Endothelial cell (in vitro differentiated cells): ENCODE measurements around the gene PPP2R2B. TPM values are rescaled to one million over a fixed set of nuclear protein-coding genes. Genes with fewer than 3 reads are reported as not detected.

ENCODE experiments used
- DNase-seq: peaks from one replicate; pipeline ENCODE4 v3.0.0; 2021; ENCODE audit warnings: low spot score
- H3K27ac Mint-ChIP-seq: one replicate; pipeline ENCODE4 v1.8.0; 2021; ENCODE audit warnings: mixed read lengths, inconsistent platforms; ENCODE audit not compliant: unreplicated experiment
- H3K27me3 Mint-ChIP-seq: one replicate; pipeline ENCODE4 v1.8.0; 2021; ENCODE audit warnings: mild to moderate bottlenecking, moderate library complexity, mixed read lengths, inconsistent platforms; ENCODE audit not compliant: unreplicated experiment
- H3K36me3 Mint-ChIP-seq: one replicate; pipeline ENCODE4 v1.8.0; 2021; ENCODE audit warnings: mild to moderate bottlenecking, low read depth, mixed read lengths, inconsistent platforms; ENCODE audit not compliant: unreplicated experiment
- H3K4me1 Mint-ChIP-seq: one replicate; pipeline ENCODE4 v1.8.0; 2021; ENCODE audit warnings: mild to moderate bottlenecking, mixed read lengths, inconsistent platforms; ENCODE audit not compliant: unreplicated experiment
- H3K4me3 Mint-ChIP-seq: one replicate; pipeline ENCODE4 v1.8.0; 2021; ENCODE audit warnings: mild to moderate bottlenecking, mixed read lengths, inconsistent platforms; ENCODE audit not compliant: unreplicated experiment
- H3K9me3 Mint-ChIP-seq: one replicate; pipeline ENCODE4 v1.8.0; 2021; ENCODE audit warnings: mixed read lengths, inconsistent platforms; ENCODE audit not compliant: unreplicated experiment
- CTCF ChIP-seq: fragments of 200-600 bp; sonication (generic); IDR thresholded peaks from one replicate; pipeline ENCODE4 v1.5.0; 2021; ENCODE audit warnings: antibody characterized with exemption; ENCODE audit not compliant: unreplicated experiment
- total RNA-seq: library from RNA; stranded (reverse); fragmentation: NEBNext Ultra II Directional; extraction: Animal tissue kit (Norgen Biotek cat#: 25700); gene quantifications from one replicate; pipeline ENCODE4 v1.2.1, GENCODE V29; 2021; ENCODE audit not compliant: unreplicated experiment

The PPP2R2B gene
- total RNA-seq, 1 donor from 2014 or later: 0.59 TPM

DNA sequence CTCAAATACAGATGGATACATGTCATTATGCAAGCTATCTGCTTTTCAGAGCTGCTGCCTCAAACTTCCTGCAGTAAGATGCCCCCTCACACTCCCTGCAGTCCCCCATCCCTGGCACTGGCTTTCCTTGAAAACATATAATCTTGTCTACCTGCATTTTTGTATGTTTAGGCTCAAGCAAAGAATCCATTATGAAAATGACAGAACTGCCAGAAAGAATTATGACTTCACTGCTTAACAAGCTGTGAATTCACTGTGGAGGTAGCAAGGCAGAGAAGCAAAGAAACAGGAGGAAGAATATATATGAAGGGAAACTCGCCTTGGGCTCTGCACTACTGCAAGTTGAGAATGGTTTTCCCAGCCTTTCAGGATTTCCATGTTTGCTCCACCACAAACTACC, 39.4 kb upstream of the PPP2R2B start:
- no peak overlapping the region for H3K27ac Mint-ChIP-seq
- H3K4me1 Mint-ChIP-seq: peaks cover 2% of the 10 kb centered on the region
- TF ChIP-seq CTCF: no peak
- no peak overlapping the region for H3K4me3 Mint-ChIP-seq
- no peaks in the 10 kb centered on the region for H3K36me3 Mint-ChIP-seq
- no peaks in the 10 kb centered on the region for H3K27me3 Mint-ChIP-seq
- no peaks in the 10 kb centered on the region for H3K9me3 Mint-ChIP-seq
- DNase-seq: no peak

GRCh38 chr5:146912874-146913273, 34.3 kb upstream of the PPP2R2B start:
- Mint-ChIP-seq H3K36me3 (no peaks in the 10 kb centered on the region), H3K27me3 (no peaks in the 10 kb centered on the region), H3K4me1 (no peaks in the 10 kb centered on the region), H3K9me3 (no peaks in the 10 kb centered on the region), H3K27ac (no peak overlapping the region), H3K4me3 (no peak overlapping the region)
- no peak for DNase-seq
- no peak for TF ChIP-seq CTCF

- H3K27me3 Mint-ChIP-seq: no peaks in the 10 kb centered on the region
- H3K36me3 Mint-ChIP-seq: no peaks in the 10 kb centered on the region
- no peak overlapping the region for H3K4me3 Mint-ChIP-seq
- no peak for DNase-seq
- no peak overlapping the region for H3K27ac Mint-ChIP-seq
- no peaks in the 10 kb centered on the region for H3K9me3 Mint-ChIP-seq
- peaks cover 4% of the 10 kb centered on the region for H3K4me1 Mint-ChIP-seq
- no peak for TF ChIP-seq CTCF
Measured at GRCh38 chr5:146910239-146910638, 31.7 kb upstream of the PPP2R2B start.

DNA sequence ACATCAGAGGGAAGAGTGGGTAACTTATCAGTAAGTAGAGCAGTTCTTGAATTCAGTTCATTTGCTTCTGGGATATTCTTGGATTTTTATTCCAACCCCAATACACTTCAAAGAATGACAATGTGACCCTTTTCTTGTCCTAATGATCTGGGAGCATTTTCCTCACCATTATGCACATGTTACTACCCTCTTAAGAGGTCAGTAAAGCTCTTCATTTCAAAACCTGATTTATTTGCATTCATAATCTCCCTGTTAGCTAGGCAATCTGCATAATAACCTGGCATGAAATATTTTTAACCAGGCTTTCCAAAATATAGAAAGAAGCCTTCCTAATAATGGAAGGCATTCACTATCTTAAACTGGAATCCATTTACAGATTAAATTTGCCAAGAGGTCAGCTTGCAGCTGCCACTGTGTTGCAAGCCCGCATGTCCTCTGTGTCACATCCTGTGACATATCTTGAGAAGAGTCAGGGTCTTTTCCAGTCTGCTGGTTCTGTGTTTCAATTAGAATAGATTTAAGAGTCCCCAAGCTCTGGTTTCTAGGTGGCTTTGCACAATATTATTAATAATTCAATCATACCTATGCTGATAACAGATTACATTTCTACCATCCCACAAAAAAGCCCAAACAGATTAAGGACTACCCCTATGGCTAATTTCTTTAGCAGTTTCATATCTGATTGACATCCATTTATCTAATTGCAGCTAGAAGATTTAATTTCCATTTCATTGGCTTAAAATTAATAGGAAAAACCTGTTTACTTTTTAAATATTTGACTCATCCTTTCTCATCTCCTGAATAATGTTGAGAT, 30.9 kb upstream of the PPP2R2B start:
- H3K27me3 Mint-ChIP-seq: no peaks in the 10 kb centered on the region
- DNase-seq: no peak
- no peak overlapping the region for H3K27ac Mint-ChIP-seq

More for the DNA sequence above, 30.9 kb upstream of the PPP2R2B start:
- no peaks in the 10 kb centered on the region for H3K36me3 Mint-ChIP-seq
- TF ChIP-seq CTCF: no peak
- H3K4me1 Mint-ChIP-seq: peaks cover 4% of the 10 kb centered on the region
- no peak overlapping the region for H3K4me3 Mint-ChIP-seq
- H3K9me3 Mint-ChIP-seq: no peaks in the 10 kb centered on the region
